ENCODE data around the gene SART3. TPM values are rescaled to one million over a fixed set of nuclear protein-coding genes. Genes with fewer than 3 reads are reported as not detected.
A peak's percentile ranks its signal among the peaks of the same experiment; 100 is the strongest.

The SART3 gene
- total and polyA plus RNA-seq, 8 donors, result 35.1 to 81.7 (median 64.3) TPM

- intact Hi-C loops (cut with DNase I), result no loop called here
- no peak overlapping the region for H3K27ac ChIP-seq
- ATAC-seq, result no peak
- H3K36me3 ChIP-seq, result no peaks in the 10 kb centered on the region
- peaks cover 0 to 3% of the 10 kb centered on the region in 2 donors for H3K27me3 ChIP-seq
- TF ChIP-seq CTCF (IDR thresholded peaks at IDR 0.05), result no peak
- no peak overlapping the region for H3K4me3 ChIP-seq
- DNase-seq, result no peak
- H3K9me3 ChIP-seq, result no peaks in the 10 kb centered on the region
- H3K4me1 ChIP-seq, result no peaks in the 10 kb centered on the region
Observed at GRCh38 chr12:108599948-108600701, 39.2 kb upstream of the SART3 start.

- TF ChIP-seq CTCF (IDR thresholded peaks at IDR 0.05), result no peak
- H3K27ac ChIP-seq, result no peak overlapping the region
- DNase-seq (no peak), ATAC-seq (no peak)
- no peaks in the 10 kb centered on the region for H3K9me3 ChIP-seq
- no peak overlapping the region for H3K4me3 ChIP-seq
- no peaks in the 10 kb centered on the region for H3K4me1 ChIP-seq
- intact Hi-C loops (cut with DNase I), result no loop called here
- H3K36me3 ChIP-seq, result no peaks in the 10 kb centered on the region
- peaks cover 0 to 3% of the 10 kb centered on the region in 2 donors for H3K27me3 ChIP-seq
Observed at GRCh38 chr12:108599541-108599940, 38.6 kb upstream of the SART3 start.

DNA sequence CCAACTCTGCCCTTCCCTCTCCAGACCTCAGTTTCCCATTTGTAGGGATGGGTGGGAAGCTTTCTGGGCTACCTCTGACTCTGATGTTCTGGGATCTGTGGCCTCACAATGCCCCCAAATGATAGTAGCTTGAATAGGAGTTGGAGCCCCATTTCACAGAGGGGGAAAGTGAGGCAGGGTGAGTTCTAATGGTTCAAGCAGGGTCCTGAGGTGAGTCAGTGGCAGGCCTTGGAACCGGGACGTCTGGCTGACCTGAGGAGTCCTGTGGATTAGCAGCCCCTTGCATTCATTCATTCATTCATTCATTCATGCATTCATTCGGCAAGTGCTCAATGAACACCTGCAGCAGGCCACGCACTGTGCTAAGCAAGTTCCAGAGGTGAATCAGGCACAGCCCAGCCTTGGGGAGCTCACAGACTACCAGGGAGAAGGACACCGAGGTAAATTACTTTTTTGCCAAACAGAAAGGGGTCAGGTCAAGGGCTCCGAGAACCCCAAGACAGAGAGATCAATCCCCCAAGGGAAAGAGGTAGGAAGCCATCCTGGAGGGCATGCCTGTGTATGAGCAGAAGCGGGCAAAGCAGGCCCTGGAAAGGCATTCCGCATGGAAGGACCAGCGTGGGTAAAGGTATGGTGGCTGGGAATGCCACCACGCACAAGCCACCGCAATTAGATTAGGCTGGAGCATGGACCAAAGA lies 37.7 kb upstream of the SART3 start:
- Histone ChIP-seq H3K27me3 (peaks cover 0 to 3% of the 10 kb centered on the region in 2 donors), H3K4me3 (no peak overlapping the region), H3K27ac (no peak overlapping the region), H3K9me3 (no peaks in the 10 kb centered on the region), H3K4me1 (no peaks in the 10 kb centered on the region), H3K36me3 (no peaks in the 10 kb centered on the region)
- DNase-seq (no peak), ATAC-seq (no peak)
- intact Hi-C loops (cut with DNase I), result no loop called here
- no peak for TF ChIP-seq CTCF (IDR thresholded peaks at IDR 0.05)

- H3K27ac ChIP-seq, result peak within 1 kb of the TSS in 1 of 2 donors; percentile 39
- intact Hi-C loops (cut with DNase I), result no loop called here
- peaks cover 0 to 3% of the 10 kb centered on the region in 2 donors for H3K27me3 ChIP-seq
- no peaks in the 10 kb centered on the region for H3K36me3 ChIP-seq
- peak within 1 kb of the TSS; percentile 30 to 34 for H3K4me3 ChIP-seq
- no peak for TF ChIP-seq CTCF (IDR thresholded peaks at IDR 0.05)
- peak in 2 of 4 donors; percentile 74 to 87 for DNase-seq
- H3K9me3 ChIP-seq, result no peaks in the 10 kb centered on the region
- H3K4me1 ChIP-seq, result no peaks in the 10 kb centered on the region
- ATAC-seq, result peak; percentile 63
Observed at GRCh38 chr12:108597559-108598471, 36.8 kb upstream of the SART3 start, which contains the start of gene TMEM119. TSS of gene TMEM119 (minus strand) at chr12:108598084. CDS start at chr12:108592383, 5,701 bp downstream.
